DMS53 treated with DMSO at 0.1 percent for 48 hours (cell line): ENCODE results near the gene TCERG1L.
"Not testable (repeated sequence)": the region's sequence is repeated elsewhere in the genome, so short reads cannot be mapped to it uniquely, and the experiment has no call there.

Source experiments
- DNase-seq: peaks from one replicate; lab custom pipeline; 2025; ENCODE audit not compliant: unreplicated experiment; lab: John Stamatoyannopoulos, UW

Gene TCERG1L

DNA sequence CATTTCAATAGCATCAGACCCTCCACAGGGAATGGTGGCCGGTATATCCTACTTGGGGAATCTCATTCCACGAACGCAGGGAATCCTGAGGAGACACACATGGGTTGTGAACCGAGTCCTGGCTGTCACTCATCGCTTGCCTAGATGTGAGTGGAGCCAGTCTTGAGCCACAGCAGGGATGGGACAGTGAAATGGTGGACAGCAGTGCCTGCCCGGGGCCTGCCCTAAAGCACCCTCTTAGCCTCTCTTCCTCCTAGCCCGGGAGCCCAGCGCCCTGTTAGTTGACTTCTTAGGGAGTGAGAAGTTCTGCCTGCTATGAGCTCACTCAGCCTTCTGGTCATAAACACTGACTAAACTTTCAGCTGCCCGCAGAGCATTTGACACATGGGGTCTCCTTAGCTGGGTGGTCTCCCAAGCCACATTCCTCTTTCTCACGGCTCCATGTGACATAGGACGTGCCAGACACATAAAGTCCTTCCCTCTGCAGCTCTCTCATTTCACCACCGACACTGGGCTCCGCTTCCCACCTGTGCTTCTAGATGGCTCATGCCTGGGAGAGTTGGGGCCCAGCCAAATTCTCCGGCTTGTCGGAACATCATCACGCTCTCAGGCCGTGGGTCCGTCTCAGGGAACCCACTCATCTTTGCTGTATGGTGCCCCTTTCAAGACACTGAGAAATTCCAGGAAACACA is 60.9 kb downstream of the TCERG1L start:
- no peak for DNase-seq

DNA sequence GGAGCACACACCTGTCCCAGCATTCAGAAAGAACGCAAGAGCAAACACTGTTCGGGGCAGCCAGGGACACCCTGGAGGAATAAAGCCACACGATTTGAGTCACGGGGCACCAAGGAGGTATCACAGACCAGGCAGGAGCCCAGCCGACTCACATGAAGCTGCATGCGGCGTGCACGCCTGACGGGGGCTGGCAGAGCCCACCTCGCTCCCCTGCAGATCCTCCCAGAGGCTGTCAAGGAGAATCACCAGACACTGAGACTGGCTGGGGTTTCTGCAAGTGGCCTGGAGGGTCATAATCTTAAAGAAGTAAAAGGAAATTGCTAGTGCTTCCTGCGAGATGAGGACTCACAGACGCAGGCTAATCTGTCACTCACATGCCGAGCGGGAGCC is 61.6 kb downstream of the TCERG1L start:
- no peak for DNase-seq

DNA sequence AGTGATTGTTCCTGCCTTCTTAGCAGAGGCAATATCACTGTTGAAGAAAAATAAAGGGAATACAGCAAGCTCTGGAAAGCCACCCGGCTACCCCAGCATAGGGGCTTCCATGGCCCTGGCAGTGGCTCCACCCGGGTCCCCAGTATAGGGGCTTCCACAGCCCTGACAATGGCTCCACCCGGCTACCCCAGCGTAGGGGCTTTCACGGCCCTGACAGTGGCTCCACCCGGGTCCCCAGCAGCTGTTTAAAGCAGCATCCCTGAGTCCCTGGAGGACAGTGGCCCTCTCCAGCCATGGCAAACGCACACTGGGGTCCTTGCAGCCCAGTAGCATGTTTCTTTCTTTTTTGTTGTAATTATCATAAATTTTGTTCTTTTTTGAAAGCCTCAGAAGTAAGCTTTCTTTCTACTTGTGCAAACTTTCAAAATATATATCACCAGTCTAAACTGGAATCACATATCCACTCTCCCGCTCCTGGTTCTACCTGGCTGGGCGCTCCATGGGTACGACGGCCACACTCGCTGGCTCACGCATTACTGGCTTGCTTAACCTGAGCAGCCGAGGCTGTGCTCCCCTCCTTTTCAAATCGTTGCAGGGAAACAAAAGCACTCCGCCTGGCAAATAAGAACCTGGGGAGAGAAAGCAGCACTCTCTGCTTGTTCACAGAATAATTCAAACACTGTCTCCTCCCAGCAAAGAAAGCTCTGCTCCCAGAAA is 62.1 kb downstream of the TCERG1L start:
- DNase-seq: no peak

DNA sequence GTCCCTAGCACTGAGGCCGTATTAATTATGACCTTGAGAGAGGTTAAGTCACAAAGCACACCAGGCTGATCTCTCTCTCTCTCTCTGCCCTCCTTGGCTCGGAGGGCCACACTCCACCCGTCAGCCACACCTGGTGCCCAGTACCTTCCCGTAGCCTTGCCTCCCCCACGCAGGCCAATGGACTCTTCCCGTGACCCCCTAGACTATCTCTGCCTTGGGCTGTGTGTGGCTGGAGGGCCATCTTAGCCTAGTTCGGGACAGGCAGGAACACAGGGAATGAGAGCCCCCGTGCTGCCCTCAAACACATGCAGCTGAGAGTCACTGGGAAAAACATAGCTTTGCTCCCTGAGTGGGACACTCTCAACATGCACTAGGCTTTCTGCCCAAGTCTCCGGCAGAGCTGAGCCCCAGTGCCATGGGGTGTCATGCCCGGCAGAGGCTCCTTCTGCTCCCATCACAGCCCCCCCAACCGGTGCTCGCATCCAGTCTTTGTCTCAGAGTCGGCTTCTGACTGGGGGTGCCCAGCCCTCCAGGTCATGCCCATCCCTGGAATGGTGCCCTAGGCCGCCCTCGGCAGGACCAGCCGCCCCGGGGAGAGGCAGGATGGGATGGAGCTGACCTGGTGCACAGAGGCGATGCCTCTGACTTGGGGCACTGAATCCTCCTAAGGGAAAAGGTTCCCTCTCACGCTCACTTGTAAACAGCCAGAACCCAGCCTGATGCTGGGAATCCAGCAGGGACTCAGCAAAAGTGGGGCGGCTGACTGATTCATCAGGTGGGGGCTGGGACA is 63.0 kb downstream of the TCERG1L start:
- no peak for DNase-seq

DNA sequence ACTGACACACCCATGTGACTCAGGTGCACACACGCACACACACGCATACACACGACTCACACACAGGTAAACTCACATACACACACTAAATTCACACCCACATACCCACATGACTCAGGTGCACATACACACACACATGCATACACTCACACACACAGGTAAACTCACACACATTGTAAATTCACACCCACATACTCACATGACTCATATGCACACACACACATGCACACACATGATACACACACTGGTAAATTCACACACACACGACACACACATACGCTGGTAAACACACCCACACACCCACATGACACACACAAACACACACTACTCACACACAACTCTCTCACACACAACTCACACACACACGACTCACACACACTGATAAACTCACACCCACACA is 63.6 kb downstream of the TCERG1L start:
- no peak for DNase-seq

DNA sequence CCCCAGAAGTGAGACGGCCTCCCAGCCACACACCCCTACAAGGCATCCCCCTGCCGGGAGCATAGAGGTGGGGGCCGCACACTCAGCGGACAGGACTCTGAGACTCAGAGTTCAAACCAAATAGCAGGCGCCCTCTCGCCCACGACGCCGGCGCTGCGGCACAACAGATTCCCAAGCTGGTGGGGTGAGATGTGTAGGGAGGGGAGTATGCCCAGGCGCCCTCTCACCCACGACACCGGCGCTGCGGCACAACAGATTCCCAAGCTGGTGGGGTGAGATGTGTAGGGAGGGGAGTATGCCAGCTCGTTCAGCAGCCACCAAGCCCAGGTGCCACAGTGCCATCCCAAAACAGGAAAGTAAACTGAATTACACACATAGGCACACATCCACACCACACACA is 64.7 kb downstream of the TCERG1L start:
- no peak for DNase-seq

DNA sequence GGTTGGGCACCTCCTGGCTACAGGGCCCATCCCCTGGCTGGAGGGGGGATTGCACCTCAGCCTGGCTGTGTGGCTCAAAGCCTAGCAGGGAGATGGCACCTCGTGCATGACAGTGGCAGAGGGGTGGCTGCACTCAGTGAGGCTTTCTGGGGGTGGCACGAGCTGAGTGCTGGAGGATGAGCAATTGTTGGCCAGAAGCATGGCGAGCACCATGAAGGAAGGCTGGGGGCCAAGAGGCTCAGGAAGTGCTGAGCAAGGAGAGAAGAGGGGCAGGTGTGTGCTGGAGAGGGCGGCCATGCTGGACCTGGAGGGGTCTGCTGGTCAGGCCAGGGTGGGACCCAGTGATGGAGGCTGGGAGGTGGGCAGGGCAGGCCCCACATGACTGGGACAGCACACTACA is 65.4 kb downstream of the TCERG1L start:
- no peak for DNase-seq

DNA sequence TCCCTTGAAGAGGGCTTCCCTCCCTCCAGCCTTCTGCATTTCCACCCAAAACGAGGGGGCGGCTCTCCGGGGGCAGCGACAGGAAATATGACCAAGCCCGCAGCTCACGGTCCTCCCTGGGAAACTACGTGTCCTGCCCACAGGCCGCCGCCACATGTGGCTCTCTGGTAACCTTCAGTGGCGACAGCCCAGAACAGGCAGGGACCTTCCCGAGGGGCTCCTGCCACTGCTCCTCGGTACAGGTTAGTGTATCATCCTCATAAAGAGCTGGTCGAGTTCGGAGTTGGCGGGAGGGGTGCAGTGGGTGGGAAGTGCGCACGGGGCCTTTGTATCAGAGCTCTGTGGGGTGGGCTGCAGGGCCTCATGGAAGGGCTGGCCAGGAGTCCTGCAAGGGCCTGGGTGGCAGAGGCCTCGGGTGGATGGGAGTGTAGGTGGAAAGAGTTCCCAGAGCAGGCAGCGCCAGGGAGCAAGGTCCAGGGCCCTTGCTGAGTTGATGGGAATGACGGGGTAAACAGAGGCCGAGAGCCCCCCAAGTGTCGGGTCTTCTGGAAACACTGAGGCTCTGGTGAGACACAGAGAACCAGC is 66.0 kb downstream of the TCERG1L start:
- DNase-seq: no peak

DNA sequence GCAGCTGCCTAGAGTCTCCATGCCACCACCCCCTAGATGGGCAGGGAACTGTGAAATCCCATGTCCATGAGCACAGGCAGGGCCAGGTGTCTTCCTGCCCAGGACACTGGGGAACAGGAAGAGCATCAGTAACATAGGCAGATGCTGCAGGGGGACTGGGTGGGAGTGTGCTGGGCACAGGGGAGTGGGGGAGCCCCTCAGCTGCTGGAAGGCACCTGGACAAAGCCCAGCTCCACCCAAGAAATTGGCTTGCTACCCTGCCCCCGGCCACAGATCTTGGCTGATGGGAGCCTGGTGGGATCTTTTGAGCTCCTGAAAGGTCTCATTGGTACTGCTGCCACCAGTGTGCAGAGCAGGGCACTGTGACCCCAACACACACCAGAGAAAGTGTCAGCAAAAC is 66.7 kb downstream of the TCERG1L start:
- DNase-seq: no peak

DNA sequence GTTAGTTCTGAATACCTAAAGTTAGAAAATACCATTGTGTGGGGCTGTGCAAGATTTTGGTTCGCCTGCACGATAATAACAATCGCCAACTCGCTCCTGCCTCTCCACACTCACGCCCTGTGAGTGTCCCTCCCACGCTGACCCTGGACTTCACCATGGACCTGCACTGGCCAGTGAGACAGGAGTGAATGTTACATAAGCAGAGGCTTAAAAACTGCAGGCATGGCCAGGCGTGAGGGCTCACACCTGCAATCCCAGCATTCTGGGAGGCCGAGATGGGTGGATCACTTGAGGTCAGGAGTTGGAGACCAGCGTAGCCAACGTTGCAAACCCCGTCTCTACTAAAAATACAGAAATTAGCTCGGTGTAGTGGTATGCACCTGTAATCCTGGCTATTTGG is 68.4 kb downstream of the TCERG1L start:
- no peak for DNase-seq

DNA sequence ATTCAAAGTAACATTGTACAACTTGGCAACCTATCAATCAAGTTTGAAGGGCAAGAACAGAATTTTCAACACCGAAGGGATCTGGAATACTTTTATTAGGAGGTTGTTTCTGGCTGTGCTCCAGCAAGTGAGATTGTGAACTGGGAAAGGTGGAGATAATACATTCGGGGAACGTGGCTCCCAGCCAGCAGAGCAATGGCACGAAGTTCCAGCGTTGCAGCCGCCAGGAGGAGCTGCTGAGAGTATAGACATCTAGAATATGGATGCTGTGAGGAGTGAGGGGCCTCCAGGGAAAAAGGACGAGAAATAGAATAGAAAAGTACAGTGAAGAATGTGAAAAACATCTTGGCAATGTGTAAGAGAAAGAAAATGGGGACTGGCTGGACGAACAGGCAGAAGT is 69.5 kb downstream of the TCERG1L start:
- no peak for DNase-seq

DNA sequence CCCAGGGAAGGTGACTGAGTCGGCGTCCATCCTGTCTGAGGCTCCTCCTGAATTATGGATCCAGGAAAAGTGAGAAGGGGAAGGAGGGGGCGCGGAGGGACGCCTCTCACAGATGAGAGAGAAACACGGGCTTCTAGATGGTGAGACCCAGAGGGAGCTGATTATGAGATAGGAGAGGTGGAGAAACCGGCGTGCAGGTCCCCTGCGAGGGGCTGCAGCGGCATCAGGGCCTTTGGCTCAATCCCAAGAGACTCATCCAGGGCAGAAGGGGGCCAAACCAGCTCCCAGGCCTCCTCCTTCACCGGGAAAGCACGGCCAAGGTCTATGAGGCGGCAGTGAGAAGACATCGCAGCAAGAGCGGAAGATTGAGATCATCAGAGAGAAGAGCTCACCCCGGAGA is 70.8 kb downstream of the TCERG1L start:
- DNase-seq: no peak

DNA sequence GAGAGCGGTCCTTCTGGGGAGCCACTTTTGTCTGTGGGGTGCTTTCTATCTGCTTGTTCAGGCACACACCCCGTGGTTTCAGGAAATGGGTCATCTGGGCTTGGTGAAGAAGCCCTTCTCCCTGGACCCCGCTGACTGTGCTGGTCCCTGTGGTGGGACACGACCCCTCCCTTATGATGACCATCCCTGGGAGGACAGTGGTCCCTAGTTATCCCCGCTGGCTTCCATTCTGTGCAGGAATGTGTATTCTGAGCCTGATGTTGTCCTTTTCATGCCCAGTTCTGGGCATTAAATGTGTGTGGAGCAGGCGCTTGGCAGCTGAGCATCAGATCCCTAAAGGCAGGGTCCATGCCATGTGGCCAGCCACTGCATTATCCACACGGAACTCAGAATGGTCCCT is 71.6 kb downstream of the TCERG1L start:
- no peak for DNase-seq

DNA sequence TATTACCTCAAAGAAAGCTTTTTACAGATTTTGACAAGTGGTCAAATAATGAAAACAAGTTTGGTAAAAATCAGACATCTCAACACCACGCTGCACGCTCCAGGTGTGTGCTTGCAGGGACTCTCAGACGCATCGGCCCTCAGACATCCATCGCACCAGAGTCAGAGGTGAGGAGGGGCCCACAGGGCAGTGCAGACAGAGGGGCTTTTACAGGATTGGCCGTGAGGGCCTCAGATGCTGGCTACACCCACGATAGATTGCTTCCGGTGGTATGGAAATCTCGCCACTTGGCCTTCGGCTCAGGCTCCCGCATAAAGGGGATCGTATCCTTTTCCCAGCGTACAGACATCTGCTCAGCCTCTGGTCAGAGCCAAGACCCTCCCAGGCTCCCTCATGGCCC is 72.1 kb downstream of the TCERG1L start:
- no peak for DNase-seq

DNA sequence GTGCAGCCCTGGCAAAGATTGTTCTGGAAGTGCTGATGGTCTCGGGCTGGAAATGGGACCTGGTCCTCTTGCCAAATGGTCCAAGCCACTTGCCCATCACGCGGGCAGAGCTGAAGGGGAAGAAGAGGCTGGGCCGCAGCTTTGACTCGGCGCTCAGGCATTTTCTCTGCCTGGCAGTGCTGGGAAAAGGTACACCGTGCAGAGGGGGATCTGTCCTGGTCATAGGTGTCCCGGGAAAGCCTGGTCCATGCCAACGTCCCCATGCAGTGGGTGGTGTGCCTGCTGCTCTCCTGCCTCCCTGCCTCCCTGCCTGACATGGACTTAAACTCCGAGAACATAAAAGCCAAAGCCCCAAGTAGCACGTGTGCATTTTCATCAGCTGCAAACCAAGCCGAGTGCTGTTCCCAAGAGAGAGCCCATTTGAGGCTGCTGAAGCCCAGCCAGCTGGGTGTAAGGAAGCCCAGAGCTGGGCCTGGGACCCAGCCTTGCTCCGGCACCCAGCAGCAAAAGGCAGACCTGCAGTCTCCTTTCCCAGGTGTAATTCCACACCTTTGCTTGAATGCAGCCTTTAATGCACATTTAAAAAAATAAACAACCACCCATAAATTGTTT is 72.7 kb downstream of the TCERG1L start:
- DNase-seq: no peak

DNA sequence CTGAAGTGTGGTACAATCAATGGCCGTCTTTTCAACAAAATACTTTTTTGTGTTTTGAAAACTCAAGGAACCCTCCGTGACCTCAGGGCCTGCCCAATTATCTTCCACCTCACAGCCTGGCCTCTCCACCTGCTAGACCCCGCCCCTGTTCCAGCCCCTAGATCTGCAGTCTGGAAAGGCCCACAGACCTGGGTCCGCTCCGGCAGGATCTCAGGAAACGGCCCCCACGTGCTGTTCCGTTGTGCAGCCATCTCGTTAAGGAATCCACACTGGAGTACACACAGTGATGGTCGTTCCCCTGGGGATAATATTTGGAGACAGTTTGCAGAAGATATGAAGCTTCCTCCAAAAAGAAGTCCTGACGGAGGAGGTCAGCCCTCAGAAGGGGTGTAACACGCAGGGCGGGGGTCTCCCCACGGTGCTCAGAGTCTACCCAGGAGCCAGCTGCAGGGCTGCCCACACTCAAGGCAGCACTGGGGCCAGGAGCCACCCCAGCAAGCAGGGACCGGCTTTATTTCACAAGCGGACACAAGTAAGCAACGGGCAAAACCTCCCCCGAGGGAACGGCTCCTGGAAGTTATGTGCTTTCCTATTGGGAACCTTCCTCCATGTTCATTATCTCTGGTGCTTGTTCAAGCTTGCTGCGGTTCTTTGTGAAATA is 73.4 kb downstream of the TCERG1L start:
- DNase-seq: no peak

DNA sequence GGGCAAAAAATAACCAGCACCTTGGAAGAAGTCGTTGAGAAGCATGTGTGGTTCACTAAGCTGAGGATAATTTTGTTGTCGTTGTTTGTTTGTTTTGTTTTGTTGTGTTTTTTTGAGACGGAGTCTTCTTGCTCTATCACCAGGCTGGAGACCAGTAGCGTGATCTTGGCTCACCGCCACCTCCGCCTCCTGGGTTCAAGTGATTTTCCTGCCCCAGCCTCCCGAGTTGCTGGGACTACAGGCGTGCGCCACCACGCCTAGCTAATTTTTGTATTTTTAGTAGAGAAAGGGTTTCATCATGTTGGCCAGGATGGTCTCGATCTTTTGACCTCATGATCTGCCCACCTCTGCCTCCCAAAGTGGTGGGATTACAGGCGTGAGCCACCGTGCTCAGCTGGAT is 76.9 kb downstream of the TCERG1L start:
- not testable (repeated sequence) for DNase-seq

DNA sequence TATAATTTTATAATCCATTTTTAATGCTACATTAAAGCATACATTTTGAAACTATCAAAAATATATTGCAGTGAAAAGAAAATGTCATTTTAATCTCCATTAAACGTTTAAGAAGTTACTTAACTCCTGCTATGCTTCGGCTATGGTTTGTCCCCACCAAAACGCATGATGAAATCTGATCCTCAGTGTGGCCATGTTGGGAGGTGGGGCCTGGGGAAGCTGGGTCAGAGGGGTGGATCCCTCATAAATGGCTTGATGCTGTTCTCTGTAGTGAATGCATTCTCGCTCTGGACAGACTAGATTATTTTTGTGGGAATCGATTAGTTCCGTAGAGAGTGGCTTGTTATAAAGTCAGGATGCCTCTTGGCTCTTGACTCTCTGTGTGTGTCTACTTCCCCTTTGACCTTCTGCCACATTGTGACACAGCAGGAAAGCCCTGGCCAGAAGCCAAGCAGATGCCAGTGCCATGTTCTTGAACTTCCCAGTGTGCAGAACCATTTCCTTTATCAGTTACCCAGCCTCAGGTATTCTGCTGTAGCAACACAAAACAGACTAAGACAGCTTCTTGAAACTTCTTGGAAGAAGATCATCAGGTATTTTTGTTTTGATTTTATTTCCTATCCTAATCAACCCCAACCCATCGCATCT is 77.8 kb downstream of the TCERG1L start:
- DNase-seq: no peak

DNA sequence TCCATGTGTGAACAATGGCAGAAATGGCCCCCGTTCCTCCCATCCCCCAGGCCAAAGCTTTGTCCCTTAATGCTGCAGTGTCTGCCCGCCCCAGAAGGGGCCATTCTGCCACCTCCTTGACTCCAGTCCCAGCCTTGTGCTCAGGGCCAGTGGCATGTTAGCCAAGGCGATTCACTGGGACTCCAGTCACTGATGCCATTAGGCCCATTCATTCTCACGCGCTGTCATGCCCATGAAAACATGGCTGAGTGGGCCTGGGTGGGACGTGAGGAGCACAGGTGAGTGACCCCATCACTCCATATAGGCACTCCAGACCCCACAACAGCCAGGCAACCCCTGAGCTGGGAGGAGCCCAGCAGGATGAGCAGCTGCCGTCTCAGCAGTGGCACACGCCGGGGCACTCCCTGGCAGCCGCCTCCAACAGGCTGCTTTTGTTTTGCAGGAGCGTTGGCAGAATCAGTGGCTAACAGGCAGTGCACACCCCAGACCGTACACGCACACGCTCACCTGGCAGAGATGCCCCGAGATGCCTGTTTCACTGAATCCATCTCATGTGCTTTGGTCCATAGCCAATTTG is 79.5 kb downstream of the TCERG1L start:
- no peak for DNase-seq
